H54 (cell line): ENCODE results near the gene TMEM252.
A peak's percentile ranks its signal among the peaks of the same experiment; 100 is the strongest.

Experiments
- DNase-seq: peaks from one replicate; pipeline ENCODE4 v3.0.0; 2011; ENCODE audit warnings: low spot score, mixed read lengths; ENCODE audit not compliant: insufficient read length
- FAIRE-seq: peaks from 3 replicates; lab custom pipeline; 2011; peaks lifted over from hg19 to GRCh38; lab: Jason Lieb, UNC
- POLR2A ChIP-seq: IDR thresholded peaks from 2 replicates; pipeline ENCODE4 v1.6.1; 2011; ENCODE audit warnings: low read depth, mild to moderate bottlenecking, low read length

The TMEM252 gene

GRCh38 chr9:68552700-68553476, 12.2 kb upstream of the TMEM252 start:
- DNase-seq (peak; percentile 13), FAIRE-seq (peak; percentile 60)
- no peak for TF ChIP-seq POLR2A

- TF ChIP-seq POLR2A: no peak
- no peak for FAIRE-seq
These were observed 10.5 kb upstream of the TMEM252 start for GRCh38 chr9:68551191-68551590.

GRCh38 chr9:68548241-68548640, 7.6 kb upstream of the TMEM252 start:
- no peak for DNase-seq
- no peak for FAIRE-seq
- no peak for TF ChIP-seq POLR2A

More at GRCh38 chr9:68551191-68551590, 10.5 kb upstream of the TMEM252 start:
- no peak for DNase-seq

GRCh38 chr9:68547417-68547816, 6.7 kb upstream of the TMEM252 start:
- no peak for DNase-seq
- TF ChIP-seq POLR2A: no peak
- no peak for FAIRE-seq

GRCh38 chr9:68546596-68547390, 6.1 kb upstream of the TMEM252 start:
- FAIRE-seq (no peak), DNase-seq (no peak)
- no peak for TF ChIP-seq POLR2A

- FAIRE-seq: no peak
- TF ChIP-seq POLR2A: no peak
- DNase-seq: no peak
These were observed 4.5 kb upstream of the TMEM252 start for GRCh38 chr9:68545033-68545705.

GRCh38 chr9:68541568-68541967, 885 bp upstream of the TMEM252 start:
- no peak for TF ChIP-seq POLR2A
- FAIRE-seq (no peak), DNase-seq (no peak)

GRCh38 chr9:68538200-68538599, 2.5 kb downstream of the TMEM252 start:
- TF ChIP-seq POLR2A: no peak
- no peak for FAIRE-seq
- DNase-seq: no peak

- no peak for FAIRE-seq
- DNase-seq: no peak
- TF ChIP-seq POLR2A: no peak
These were observed 3.1 kb downstream of the TMEM252 start for GRCh38 chr9:68537616-68537880.

GRCh38 chr9:68536876-68537615, 3.6 kb downstream of the TMEM252 start:
- FAIRE-seq: no peak
- TF ChIP-seq POLR2A: no peak
- DNase-seq: no peak

GRCh38 chr9:68533678-68534077, 7.0 kb downstream of the TMEM252 start:
- DNase-seq (no peak), FAIRE-seq (no peak)
- TF ChIP-seq POLR2A: no peak

GRCh38 chr9:68532131-68532530, 8.6 kb downstream of the TMEM252 start:
- FAIRE-seq (no peak), DNase-seq (no peak)
- TF ChIP-seq POLR2A: no peak

GRCh38 chr9:68530618-68531017, 10.1 kb downstream of the TMEM252 start:
- no peak for DNase-seq
- no peak for FAIRE-seq
- TF ChIP-seq POLR2A: no peak

- peak; percentile 6 for FAIRE-seq
- TF ChIP-seq POLR2A: no peak
- DNase-seq: no peak
These were observed 17.2 kb downstream of the TMEM252 start for GRCh38 chr9:68523367-68523936.
